ENCODE data around the gene OR8I2. TPM values are rescaled to one million over a fixed set of nuclear protein-coding genes. Genes with fewer than 3 reads are reported as not detected.
"Not testable (repeated sequence)": the region's sequence is repeated elsewhere in the genome, so short reads cannot be mapped to it uniquely, and the experiment has no call there.

OR8I2 gene
- total and polyA plus RNA-seq, 2 donors = not detected

DNA sequence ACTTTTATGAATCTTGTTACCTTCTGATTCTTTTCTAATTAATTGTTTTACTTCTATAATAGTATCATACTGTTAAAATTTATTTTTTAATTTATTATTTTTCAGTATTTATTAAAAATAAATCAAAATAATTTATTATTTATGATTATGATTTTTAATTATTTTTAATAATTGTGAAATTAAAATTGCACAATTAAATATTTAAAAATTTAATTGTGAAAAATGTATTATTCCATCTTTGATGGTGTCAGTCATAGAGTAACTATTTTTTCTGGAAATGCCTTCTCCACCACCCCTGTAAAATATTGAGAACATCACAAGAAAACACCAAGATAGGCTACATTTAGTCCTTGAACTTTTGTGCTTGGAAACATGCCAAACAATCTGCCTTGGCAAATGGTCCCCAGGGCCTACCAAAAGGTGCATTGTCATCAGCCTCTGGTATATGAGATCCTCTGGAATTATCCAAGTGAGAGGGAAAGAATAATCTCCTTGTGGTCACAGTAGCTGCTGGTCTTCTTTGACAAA, 10.2 kb downstream of the OR8I2 start, which contains the start of gene OR8H2:
Gene OR8H2, plus strand, starts transcription at position 478 of the 528 bp plus-strand sequence. CDS start 1,356 bp downstream, outside the sequence.
- Histone ChIP-seq H3K4me1 (ENCODE audit: control insufficient read depth in 2 of 2, insufficient read depth in 2 of 2, low read length in 2 of 2) (no peaks in the 10 kb centered on the region), H3K27ac (ENCODE audit: low read depth in 1 of 2, low read length in 1 of 2) (no peak within 1 kb of the TSS), H3K9me3 (ENCODE audit: control insufficient read depth in 2 of 2, insufficient read depth in 1 of 2, low read length in 1 of 2) (no peaks in the 10 kb centered on the region), H3K27me3 (ENCODE audit: control insufficient read depth in 2 of 2, insufficient read depth in 1 of 2, low read length in 1 of 2) (no peaks in the 10 kb centered on the region), H3K4me3 (ENCODE audit: low read length in 2 of 2) (no peak within 1 kb of the TSS), H3K36me3 (ENCODE audit: control insufficient read depth in 2 of 2, insufficient read depth in 2 of 2, low read length in 1 of 2) (no peaks in the 10 kb centered on the region)
- no peak for DNase-seq (ENCODE audit: low read depth in 6 of 9, low spot score in 9 of 9)

DNA sequence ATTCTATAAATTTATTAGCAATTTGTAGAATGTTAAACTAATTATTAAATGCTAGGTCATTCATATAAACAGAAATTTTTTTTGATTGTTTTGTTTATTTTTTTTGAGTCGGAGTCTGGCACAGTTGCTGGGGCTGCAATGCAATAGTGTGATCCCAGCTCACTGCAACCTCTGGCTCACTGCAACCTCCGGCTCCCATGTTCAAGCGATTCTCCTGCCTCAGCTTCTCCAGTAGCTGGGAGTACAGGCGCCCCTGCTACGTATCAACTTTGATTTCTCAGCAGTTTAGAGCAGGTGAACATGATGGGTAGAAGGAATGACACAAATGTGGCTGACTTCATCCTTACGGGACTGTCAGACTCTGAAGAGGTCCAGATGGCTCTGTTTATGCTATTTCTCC, 29.0 kb downstream of the OR8I2 start, which contains the start of gene OR8H3:
Gene OR8H3, plus strand, starts transcription at position 301 of the 400 bp plus-strand sequence. Its CDS starts 0 bp downstream, at position 301.
- no peaks in the 10 kb centered on the region for H3K9me3 ChIP-seq (ENCODE audit: control insufficient read depth in 2 of 2, insufficient read depth in 1 of 2, low read length in 1 of 2)
- DNase-seq (ENCODE audit: low read depth in 6 of 9, low spot score in 9 of 9) = no peak
- H3K4me1 ChIP-seq (ENCODE audit: control insufficient read depth in 2 of 2, insufficient read depth in 2 of 2, low read length in 2 of 2) = no peaks in the 10 kb centered on the region
- H3K36me3 ChIP-seq (ENCODE audit: control insufficient read depth in 2 of 2, insufficient read depth in 2 of 2, low read length in 1 of 2) = no peaks in the 10 kb centered on the region
- H3K4me3 ChIP-seq (ENCODE audit: low read length in 2 of 2) = no peak within 1 kb of the TSS
- H3K27ac ChIP-seq (ENCODE audit: low read depth in 1 of 2, low read length in 1 of 2) = no peak within 1 kb of the TSS
- H3K27me3 ChIP-seq (ENCODE audit: control insufficient read depth in 2 of 2, insufficient read depth in 1 of 2, low read length in 1 of 2) = no peaks in the 10 kb centered on the region
- WGBS = 93% methylated on average over 6 of the region's 6 CpGs

DNA sequence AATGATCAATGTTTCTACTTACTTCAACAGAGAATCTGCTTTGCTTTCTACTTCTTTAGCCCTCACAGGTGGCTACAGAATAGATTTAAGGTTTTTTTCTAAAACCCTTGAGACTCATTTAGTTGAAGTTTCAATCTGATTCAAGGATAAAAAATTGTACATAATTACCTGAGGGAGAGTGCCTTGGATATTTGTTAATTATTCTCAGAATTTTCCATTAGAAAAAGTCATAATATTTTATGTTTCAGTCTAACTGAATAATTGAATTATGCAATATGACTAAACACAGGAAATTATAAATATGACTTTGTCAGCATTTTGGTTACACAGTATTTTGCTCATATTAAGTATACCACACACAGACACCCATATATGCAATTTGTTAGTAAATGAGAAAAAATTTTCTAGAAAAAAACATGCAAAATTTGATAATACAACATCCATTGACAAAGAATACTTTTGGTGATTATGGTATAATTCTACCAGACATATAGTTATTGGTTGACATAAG, 47.1 kb downstream of the OR8I2 start, which contains the start of gene OR8J3:
Gene OR8J3, minus strand, starts transcription at position 51 of the 511 bp plus-strand sequence. CDS start 2,483 bp downstream, outside the sequence.
- Histone ChIP-seq H3K4me1 (ENCODE audit: control insufficient read depth in 2 of 2, insufficient read depth in 2 of 2, low read length in 2 of 2) (no peaks in the 10 kb centered on the region), H3K27me3 (ENCODE audit: control insufficient read depth in 2 of 2, insufficient read depth in 1 of 2, low read length in 1 of 2) (no peaks in the 10 kb centered on the region)

DNA sequence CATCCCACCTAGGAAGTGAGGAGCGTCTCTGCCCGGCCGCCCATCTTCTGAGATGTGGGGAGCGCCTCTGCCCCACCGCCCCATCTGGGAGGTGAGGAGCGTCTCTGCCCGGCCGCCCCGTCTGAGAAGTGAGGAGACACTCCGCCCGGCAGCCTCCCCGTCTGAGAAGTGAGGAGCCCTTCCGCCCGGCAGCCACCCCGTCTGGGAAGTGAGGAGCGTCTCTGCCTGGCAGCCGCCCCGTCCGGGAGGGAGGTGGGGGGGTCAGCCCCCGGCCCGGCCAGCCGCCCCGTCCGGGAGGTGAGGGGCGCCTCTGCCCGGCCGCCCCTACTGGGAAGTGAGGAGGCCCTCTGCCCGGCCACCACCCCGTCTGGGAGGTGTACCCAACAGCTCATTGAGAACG, 50.6 kb downstream of the OR8I2 start:
- H3K27ac ChIP-seq (ENCODE audit: low read depth in 1 of 2, low read length in 1 of 2); H3K4me3 ChIP-seq (ENCODE audit: low read length in 2 of 2); H3K9me3 ChIP-seq (ENCODE audit: control insufficient read depth in 2 of 2, insufficient read depth in 1 of 2, low read length in 1 of 2); H3K36me3 ChIP-seq (ENCODE audit: control insufficient read depth in 2 of 2, insufficient read depth in 2 of 2, low read length in 1 of 2); H3K27me3 ChIP-seq (ENCODE audit: control insufficient read depth in 2 of 2, insufficient read depth in 1 of 2, low read length in 1 of 2); H3K4me1 ChIP-seq (ENCODE audit: control insufficient read depth in 2 of 2, insufficient read depth in 2 of 2, low read length in 2 of 2); DNase-seq (ENCODE audit: low read depth in 6 of 9, low spot score in 9 of 9): not testable (repeated sequence)
- 92% methylated on average over 30 of the region's 30 CpGs for WGBS

More for the DNA sequence above, 47.1 kb downstream of the OR8I2 start, which contains the start of gene OR8J3:
- no peaks in the 10 kb centered on the region for H3K36me3 ChIP-seq (ENCODE audit: control insufficient read depth in 2 of 2, insufficient read depth in 2 of 2, low read length in 1 of 2)
- no peak within 1 kb of the TSS for H3K4me3 ChIP-seq (ENCODE audit: low read length in 2 of 2)
- DNase-seq (ENCODE audit: low read depth in 6 of 9, low spot score in 9 of 9) = no peak
- no peak within 1 kb of the TSS for H3K27ac ChIP-seq (ENCODE audit: low read depth in 1 of 2, low read length in 1 of 2)
- H3K9me3 ChIP-seq (ENCODE audit: control insufficient read depth in 2 of 2, insufficient read depth in 1 of 2, low read length in 1 of 2) = peaks cover 0 to 4% of the 10 kb centered on the region in 2 donors

Other genes with a start within 250 kb of the OR8I2 start
- not detected for gene TRIM51, start 210.0 kb upstream of the OR8I2 start, total RNA-seq
- not detected for gene TRIM51, start 210.0 kb upstream of the OR8I2 start, polyA plus RNA-seq
- gene OR5W2, start 178.7 kb upstream of the OR8I2 start, total RNA-seq = not detected
- not detected for gene OR5W2, start 178.7 kb upstream of the OR8I2 start, polyA plus RNA-seq
- not detected for gene OR5I1, start 156.9 kb upstream of the OR8I2 start, total RNA-seq
- gene OR5I1, start 156.9 kb upstream of the OR8I2 start, polyA plus RNA-seq = not detected
- gene OR10AG1, start 123.4 kb upstream of the OR8I2 start, total RNA-seq = not detected
- not detected for gene OR10AG1, start 123.4 kb upstream of the OR8I2 start, polyA plus RNA-seq
- gene OR5F1, start 98.7 kb upstream of the OR8I2 start, total RNA-seq = not detected
- 0.02 TPM for gene OR5F1, start 98.7 kb upstream of the OR8I2 start, polyA plus RNA-seq
- not detected for gene OR5AS1, start 65.7 kb upstream of the OR8I2 start, total RNA-seq
- not detected for gene OR5AS1, start 65.7 kb upstream of the OR8I2 start, polyA plus RNA-seq
- gene OR8H2, start 10.4 kb downstream of the OR8I2 start, total RNA-seq = not detected
- gene OR8H2, start 10.4 kb downstream of the OR8I2 start, polyA plus RNA-seq = not detected
- gene OR8H3, start 29.1 kb downstream of the OR8I2 start, total RNA-seq = not detected
- not detected for gene OR8H3, start 29.1 kb downstream of the OR8I2 start, polyA plus RNA-seq
- not detected for gene OR8J3, start 46.9 kb downstream of the OR8I2 start, total RNA-seq
- not detected for gene OR8J3, start 46.9 kb downstream of the OR8I2 start, polyA plus RNA-seq
- not detected for gene OR8K5, start 67.0 kb downstream of the OR8I2 start, total RNA-seq
- not detected for gene OR8K5, start 67.0 kb downstream of the OR8I2 start, polyA plus RNA-seq
- gene OR5J2, start 83.3 kb downstream of the OR8I2 start, total RNA-seq = not detected
- 0.02 TPM for gene OR5J2, start 83.3 kb downstream of the OR8I2 start, polyA plus RNA-seq
- not detected for gene OR5T2, start 140.9 kb downstream of the OR8I2 start, total RNA-seq
- not detected for gene OR5T2, start 140.9 kb downstream of the OR8I2 start, polyA plus RNA-seq
- not detected for gene OR5T3, start 158.9 kb downstream of the OR8I2 start, total RNA-seq
- not detected for gene OR5T3, start 158.9 kb downstream of the OR8I2 start, polyA plus RNA-seq
- not detected for gene OR5T1, start 180.8 kb downstream of the OR8I2 start, total RNA-seq
- gene OR5T1, start 180.8 kb downstream of the OR8I2 start, polyA plus RNA-seq = not detected
- gene OR8H1, start 198.9 kb downstream of the OR8I2 start, total RNA-seq = not detected
- gene OR8H1, start 198.9 kb downstream of the OR8I2 start, polyA plus RNA-seq = not detected
- not detected for gene OR8K3, start 221.8 kb downstream of the OR8I2 start, total RNA-seq
- gene OR8K3, start 221.8 kb downstream of the OR8I2 start, polyA plus RNA-seq = not detected

All from thymus (tissue), 11 donors.